SK-N-SH (cell line): ENCODE results near the gene TMEM131L. TPM values are rescaled to one million over a fixed set of nuclear protein-coding genes. Genes with fewer than 3 reads are reported as not detected.

Experiments used
- CTCF ChIA-PET: fragments of 300-600, 350-600 bp; formaldehyde crosslinking; extraction: SDS; loops from one replicate; lab custom pipeline; 2021; lab: Yijun Ruan, JAX
- POLR2A ChIA-PET: fragments of 350-600 bp; sonication (Branson Sonifier 250); formaldehyde crosslinking; extraction: SDS; loops from one replicate; lab custom pipeline; 2020; ENCODE audit warnings: antibody characterized with exemption, inconsistent platforms; lab: Yijun Ruan, JAX
- DNase-seq: peaks from one replicate; pipeline ENCODE4 v3.0.0; 2012
- H2AFZ ChIP-seq: fragments of 200-600 bp; sonication (generic); 2 replicates; pipeline ENCODE4 v1.8.1; 2016; ENCODE audit warnings: antibody characterized with exemption, mild to moderate bottlenecking, low read depth
- H3F3A ChIP-seq: fragments of 200-600 bp; sonication (generic); replicated peaks from 2 replicates; pipeline ENCODE3; 2016; ENCODE audit warnings: antibody characterized with exemption, mild to moderate bottlenecking; ENCODE audit not compliant: insufficient read depth
- H3K27ac ChIP-seq, 2 experiments: fragments of 200-500 bp in 1 of 2; fragments of 200-600 bp in 1 of 2; sonication (Bioruptor generic) in 1 of 2; sonication (generic), shearing (Covaris generic) in 1 of 2; 2 replicates each; pipeline versions ENCODE4 v1.5.1 to v1.6.1; 2014 to 2016; ENCODE audit warnings: low read depth in 2 of 2, inconsistent platforms in 1 of 2, low read length in 1 of 2, mild to moderate bottlenecking in 1 of 2, mixed read lengths in 1 of 2
- H3K27me3 ChIP-seq: fragments of 200-600 bp; sonication (generic), shearing (Covaris generic); 2 replicates; pipeline ENCODE4 v1.6.1; 2016; ENCODE audit warnings: mixed run types; ENCODE audit not compliant: insufficient read depth
- H3K36me3 ChIP-seq, 2 experiments: fragments of 200-500 bp in 1 of 2; fragments of 200-600 bp in 1 of 2; sonication (Bioruptor generic) in 1 of 2; sonication (generic) in 1 of 2; replicated peaks in 1 of 2; 2 replicates each; pipeline versions ENCODE3 to v1.5.1; 2014 to 2016; ENCODE audit warnings: low read length in 1 of 2, mild to moderate bottlenecking in 1 of 2; ENCODE audit not compliant: insufficient read depth in 2 of 2, control insufficient read depth in 1 of 2
- H3K4me1 ChIP-seq, 2 experiments: fragments of 200-500 bp in 1 of 2; fragments of 200-600 bp in 1 of 2; sonication (Bioruptor generic) in 1 of 2; sonication (generic), shearing (Covaris generic) in 1 of 2; 2 replicates each; pipeline versions ENCODE4 v1.5.1 to v1.6.1; 2014 to 2016; ENCODE audit warnings: low read depth in 1 of 2, low read length in 1 of 2, mixed run types in 1 of 2; ENCODE audit not compliant: insufficient read depth in 2 of 2, control insufficient read depth in 1 of 2
- H3K4me2 ChIP-seq: fragments of 200-600 bp; sonication (generic), shearing (Covaris generic); 2 replicates; pipeline ENCODE4 v1.6.1; 2017; ENCODE audit warnings: mixed run types
- H3K4me3 ChIP-seq, 2 experiments: fragments of 200-500 bp in 1 of 2; fragments of 200-600 bp in 1 of 2; sonication (Bioruptor generic) in 1 of 2; sonication (generic), shearing (Covaris generic) in 1 of 2; 2 replicates each; pipeline versions ENCODE4 v1.5.1 to v1.8.1; 2014 to 2016; ENCODE audit warnings: low read depth in 2 of 2, inconsistent platforms in 1 of 2, low read length in 1 of 2, mild to moderate bottlenecking in 1 of 2, mixed read lengths in 1 of 2, moderate library complexity in 1 of 2
- H3K79me2 ChIP-seq: fragments of 200-600 bp; sonication (generic); 2 replicates; pipeline ENCODE4 v1.8.1; 2017; ENCODE audit warnings: mild to moderate bottlenecking; ENCODE audit not compliant: insufficient read depth
- H3K9ac ChIP-seq: fragments of 200-600 bp; sonication (generic); 2 replicates; pipeline ENCODE4 v1.6.1; 2017; ENCODE audit warnings: mixed run types
- H3K9me2 ChIP-seq: fragments of 200-600 bp; sonication (generic); 2 replicates; pipeline ENCODE4 v1.6.1; 2017; ENCODE audit warnings: mixed run types
- H3K9me3 ChIP-seq: fragments of 200-600 bp; sonication (generic); 2 replicates; pipeline ENCODE4 v1.6.1; 2017; ENCODE audit warnings: mixed run types, mild to moderate bottlenecking, moderate library complexity
- H4K20me1 ChIP-seq: fragments of 200-600 bp; sonication (generic); 2 replicates; pipeline ENCODE4 v1.6.1; 2017; ENCODE audit warnings: mild to moderate bottlenecking, mixed run types; ENCODE audit not compliant: insufficient read depth
- CHD2 ChIP-seq: fragments of 150-350 bp; IDR thresholded peaks from 2 replicates; pipeline ENCODE4 v1.6.1; 2018; ENCODE audit warnings: low read length; ENCODE audit not compliant: partially characterized antibody
- ELF1 ChIP-seq: IDR thresholded peaks from 2 replicates; pipeline ENCODE4 v1.4.0; 2012
- FOXJ3 ChIP-seq: sonication (generic); formaldehyde crosslinking; IDR thresholded peaks from 2 replicates; pipeline ENCODE4 v1.5.1; 2020; ENCODE audit warnings: mild to moderate bottlenecking, missing genetic modification reagents
- FOXM1 ChIP-seq: IDR thresholded peaks from 2 replicates; pipeline ENCODE4 v1.4.0; 2012; ENCODE audit warnings: low read depth, mild to moderate bottlenecking
- MAX ChIP-seq: IDR thresholded peaks from 2 replicates; pipeline ENCODE4 v1.4.0; 2012; ENCODE audit warnings: low read depth
- MXI1 ChIP-seq: IDR thresholded peaks from 2 replicates; pipeline ENCODE4 v1.6.1; 2012; ENCODE audit warnings: mild to moderate bottlenecking, low read depth, low read length, improper control_type of control experiment
- PBX3 ChIP-seq: IDR thresholded peaks from 2 replicates; pipeline ENCODE4; 2012
- POLR2AphosphoS5 ChIP-seq: IDR thresholded peaks from 2 replicates; pipeline ENCODE4 v1.6.1; 2012; ENCODE audit warnings: low read depth, low read length
- RAD21 ChIP-seq: IDR thresholded peaks from 2 replicates; pipeline ENCODE4 v1.6.1; 2012; ENCODE audit warnings: mild to moderate bottlenecking, low read length
- SIN3A ChIP-seq: IDR thresholded peaks from 2 replicates; pipeline ENCODE4 v1.6.1; 2012; ENCODE audit warnings: low read depth, mild to moderate bottlenecking, low read length, moderate library complexity, borderline replicate concordance
- YY1 ChIP-seq: IDR thresholded peaks from 2 replicates; pipeline ENCODE4 v1.4.0; 2012; ENCODE audit warnings: low read depth, mild to moderate bottlenecking
- ZBTB33 ChIP-seq: IDR thresholded peaks from 2 replicates; pipeline ENCODE4 v1.4.0; 2012; ENCODE audit warnings: low read depth, borderline replicate concordance
- WGBS: methylation state at CpG from one replicate; pipeline ENCODE4 v1.1.6; 2017; ENCODE audit warnings: low lambda C conversion rate; 5-methylcytosine and 5-hydroxymethylcytosine counted together
- polyA plus RNA-seq, 3 experiments: library from polyadenylated mRNA; depleted of rRNA; stranded (reverse); fragments of >200 nt; gene quantifications; 2 replicates each; pipeline ENCODE4 v1.2.3, GENCODE V29; 2012
- TF ChIP-seq, protein P1 (sequence below): IDR thresholded peaks from 2 replicates; pipeline ENCODE4 v1.4.0; 2012; ENCODE audit warnings: low read depth, borderline replicate concordance

TMEM131L gene
- polyA plus RNA-seq, 1 of the 3 experiments (the other 2 are of a cell fraction), result 6.2 TPM

DNA sequence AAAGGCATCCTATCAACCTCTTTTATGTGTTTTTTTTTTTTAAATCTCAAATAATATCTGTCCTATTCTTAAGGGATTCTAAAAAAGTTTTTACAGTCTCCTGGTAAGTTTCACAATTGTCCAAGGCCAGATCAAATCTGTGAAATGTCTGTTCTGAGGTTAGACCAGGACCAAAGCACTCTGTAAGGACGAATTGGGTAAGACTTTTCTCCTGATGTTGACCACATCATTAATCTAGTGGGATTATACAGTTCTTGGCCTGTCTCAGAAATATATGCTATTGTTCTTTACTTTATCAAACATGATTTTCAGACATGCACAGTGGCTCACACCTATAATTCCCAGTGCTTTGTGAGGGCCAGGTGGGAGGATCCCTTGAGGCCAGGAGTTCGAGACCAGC lies 45.8 kb upstream of the TMEM131L start:
- H2AFZ ChIP-seq, result no peak overlapping the region
- TF ChIP-seq FOXM1 (no peak), ELF1 (no peak), ZBTB33 (no peak)
- H4K20me1 ChIP-seq, result no peaks in the 10 kb centered on the region
- H3K27me3 ChIP-seq, result no peaks in the 10 kb centered on the region
- H3K4me2 ChIP-seq, result no peak overlapping the region
- H3K36me3 ChIP-seq, result no peaks in the 10 kb centered on the region
- H3K9me3 ChIP-seq, result no peaks in the 10 kb centered on the region
- no peak for DNase-seq
- H3K27ac ChIP-seq, result no peak overlapping the region
- WGBS, result 92% methylated on average over 2 of the region's 2 CpGs
- H3K79me2 ChIP-seq, result no peaks in the 10 kb centered on the region
- POLR2A ChIA-PET, result no interaction called here
- H3K4me3 ChIP-seq, result no peak overlapping the region
- no peaks in the 10 kb centered on the region for H3K9me2 ChIP-seq
- CTCF ChIA-PET, result interaction anchor here (0.9 kb wide), 1 partner anchor 46 kb away, joined by 3 read pairs; the partner anchor contains the start of gene TMEM131L
- H3K4me1 ChIP-seq, result no peaks in the 10 kb centered on the region
- no peak overlapping the region for H3K9ac ChIP-seq
- H3F3A ChIP-seq, result peaks cover 2% of the 10 kb centered on the region

- no peaks in the 10 kb centered on the region for H3K4me1 ChIP-seq
- no peaks in the 10 kb centered on the region for H3K9me2 ChIP-seq
- H4K20me1 ChIP-seq, result no peaks in the 10 kb centered on the region
- no peaks in the 10 kb centered on the region for H3K79me2 ChIP-seq
- no peaks in the 10 kb centered on the region for H3K27me3 ChIP-seq
- no peak for DNase-seq
- H3K36me3 ChIP-seq, result no peaks in the 10 kb centered on the region
- peaks cover 2% of the 10 kb centered on the region for H3F3A ChIP-seq
- POLR2A ChIA-PET, result no interaction called here
- H3K9ac ChIP-seq, result no peak overlapping the region
- no peak overlapping the region; the same call in 1 of the 2 replicates for H2AFZ ChIP-seq
- H3K27ac ChIP-seq, result no peak overlapping the region
- no peaks in the 10 kb centered on the region for H3K9me3 ChIP-seq
- no peak overlapping the region for H3K4me3 ChIP-seq
- CTCF ChIA-PET, result no interaction called here
- TF ChIP-seq RAD21, result no peak
- no peak for TF ChIP-seq PBX3
- no peak for TF ChIP-seq FOXJ3 (CRISPR knock-in tag)
- TF ChIP-seq, protein P1, sequence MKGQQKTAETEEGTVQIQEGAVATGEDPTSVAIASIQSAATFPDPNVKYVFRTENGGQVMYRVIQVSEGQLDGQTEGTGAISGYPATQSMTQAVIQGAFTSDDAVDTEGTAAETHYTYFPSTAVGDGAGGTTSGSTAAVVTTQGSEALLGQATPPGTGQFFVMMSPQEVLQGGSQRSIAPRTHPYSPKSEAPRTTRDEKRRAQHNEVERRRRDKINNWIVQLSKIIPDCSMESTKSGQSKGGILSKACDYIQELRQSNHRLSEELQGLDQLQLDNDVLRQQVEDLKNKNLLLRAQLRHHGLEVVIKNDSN, result no peak
- no peak for TF ChIP-seq ELF1
- TF ChIP-seq POLR2AphosphoS5, result no peak
- no peak for TF ChIP-seq MXI1
- no peak for TF ChIP-seq SIN3A
- TF ChIP-seq CHD2, result no peak
- TF ChIP-seq MAX, result no peak
- TF ChIP-seq YY1, result no peak
- H3K4me2 ChIP-seq, result no peak overlapping the region
- 98% methylated on average over 3 of the region's 3 CpGs for WGBS
These were observed 44.2 kb upstream of the TMEM131L start for GRCh38 chr4:153421941-153422340.
